Stimulated activated CD8-positive, alpha-beta memory T cell treated with anti-CD3 and anti-CD28 coated beads, Interleukin-4, amount 100 ng/mL, for 24 hours (primary cell): ENCODE measurements around the gene PLXNA1.

Experiments
- DNase-seq: peaks from one replicate; pipeline ENCODE4 v3.0.0-alpha.2; 2020; ENCODE audit warnings: low read depth

PLXNA1 gene

GRCh38 chr3:127002195-127003174 is 19.6 kb downstream of the PLXNA1 start:
- DNase-seq = no peak

- DNase-seq = no peak
Observed at GRCh38 chr3:127003175-127003555, 20.2 kb downstream of the PLXNA1 start.

- no peak for DNase-seq
Observed at GRCh38 chr3:127003601-127004280, 20.8 kb downstream of the PLXNA1 start.

- no peak for DNase-seq
Observed at GRCh38 chr3:127004641-127005397, 21.9 kb downstream of the PLXNA1 start.

- DNase-seq = no peak
Observed at GRCh38 chr3:127005864-127006500, 23.1 kb downstream of the PLXNA1 start.

- DNase-seq = no peak
Observed at GRCh38 chr3:127006781-127007436, 24.0 kb downstream of the PLXNA1 start.

- no peak for DNase-seq
Observed at GRCh38 chr3:127008236-127008635, 25.3 kb downstream of the PLXNA1 start.

GRCh38 chr3:127009531-127009930 is 26.6 kb downstream of the PLXNA1 start:
- DNase-seq = no peak

- no peak for DNase-seq
Observed at GRCh38 chr3:127011270-127011992, 28.5 kb downstream of the PLXNA1 start.

GRCh38 chr3:127012091-127012490 is 29.2 kb downstream of the PLXNA1 start:
- no peak for DNase-seq

- DNase-seq = no peak
Observed at GRCh38 chr3:127013181-127013580, 30.3 kb downstream of the PLXNA1 start.

- DNase-seq = no peak
Observed at GRCh38 chr3:127013758-127014535, 31.0 kb downstream of the PLXNA1 start.

GRCh38 chr3:127014536-127015281 is 31.8 kb downstream of the PLXNA1 start:
- no peak for DNase-seq

GRCh38 chr3:127015282-127016042 is 32.5 kb downstream of the PLXNA1 start:
- no peak for DNase-seq

GRCh38 chr3:127016043-127016343 is 33.1 kb downstream of the PLXNA1 start:
- DNase-seq = no peak

GRCh38 chr3:127016461-127016860 is 33.5 kb downstream of the PLXNA1 start:
- no peak for DNase-seq

- no peak for DNase-seq
Observed at GRCh38 chr3:127017229-127017628, 34.3 kb downstream of the PLXNA1 start.

GRCh38 chr3:127017781-127018180 is 34.9 kb downstream of the PLXNA1 start:
- no peak for DNase-seq
